NK-92 treated with Interleukin-12 subunit alpha and Interleukin-12 subunit beta, amount 100 ng/mL, for 24 hours (cell line): ENCODE results near the gene LRRC40.
"Not testable (repeated sequence)": the region's sequence is repeated elsewhere in the genome, so short reads cannot be mapped to it uniquely, and the experiment has no call there.

Source experiments
- DNase-seq: peaks from one replicate; lab custom pipeline; 2025; lab: John Stamatoyannopoulos, UW

Gene LRRC40

DNA sequence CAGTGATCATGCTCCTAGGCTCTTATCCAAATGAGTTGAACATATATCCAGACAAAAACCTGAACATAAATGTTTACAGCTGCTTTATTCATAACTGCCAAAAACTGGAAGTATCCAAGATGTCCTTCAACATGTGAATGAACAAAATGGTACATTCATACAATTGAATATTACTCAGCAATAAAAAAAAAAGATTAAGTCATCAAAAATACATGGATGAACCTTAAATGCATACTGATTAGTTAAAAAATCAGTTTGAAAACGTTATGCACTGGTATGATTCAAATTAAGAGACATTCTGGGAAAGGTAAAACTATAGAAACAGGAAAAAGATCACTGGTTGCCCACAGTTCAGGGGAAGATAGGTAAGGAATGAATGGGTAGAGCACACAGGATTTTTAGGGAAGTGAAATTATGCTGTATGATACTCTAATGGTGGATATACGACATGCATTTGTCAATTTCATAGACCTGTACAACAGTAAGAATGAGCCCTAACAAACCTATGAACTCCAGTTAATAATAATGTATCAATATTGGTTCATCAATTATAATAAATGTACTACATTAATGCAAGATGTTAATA is 3.1 kb downstream of the LRRC40 start:
- DNase-seq: no peak

DNA sequence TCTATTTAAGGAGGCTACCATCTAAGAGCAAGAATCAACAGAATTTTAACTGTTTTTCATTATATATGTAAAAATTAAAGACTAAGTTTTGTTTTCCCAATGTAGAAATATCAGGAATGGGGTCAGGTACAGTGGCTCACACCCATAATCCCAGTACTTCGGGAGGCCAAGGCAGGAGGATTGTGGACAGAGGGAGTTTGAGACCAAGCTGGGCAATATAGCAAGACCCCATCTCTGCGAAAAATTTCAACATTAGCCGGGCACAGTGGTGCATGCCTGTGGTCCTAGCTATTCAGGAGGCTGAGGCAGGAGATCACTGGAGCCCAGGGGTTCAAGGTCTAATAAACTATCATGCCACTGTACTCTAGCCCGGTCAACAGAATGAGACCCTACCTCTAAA is 5.3 kb downstream of the LRRC40 start:
- DNase-seq: no peak

DNA sequence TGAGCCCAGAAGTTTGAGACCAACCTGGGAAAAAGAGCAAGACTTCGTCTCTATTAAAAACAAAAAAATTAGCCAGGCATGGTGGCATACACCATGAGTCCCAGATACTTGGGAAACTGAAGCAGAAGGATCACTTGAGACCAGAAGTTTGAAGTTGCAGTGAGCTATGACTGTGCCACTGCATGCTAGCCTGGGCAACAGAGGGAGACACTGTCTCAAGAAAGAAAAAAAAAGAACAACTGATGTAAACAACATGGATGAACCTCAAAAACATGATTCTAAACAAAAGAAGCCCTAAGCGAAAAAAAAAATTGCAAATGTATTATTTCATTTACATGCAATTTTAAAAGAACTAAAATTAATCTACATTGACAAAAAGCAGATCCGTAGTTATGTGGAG is 9.0 kb downstream of the LRRC40 start:
- no peak for DNase-seq

DNA sequence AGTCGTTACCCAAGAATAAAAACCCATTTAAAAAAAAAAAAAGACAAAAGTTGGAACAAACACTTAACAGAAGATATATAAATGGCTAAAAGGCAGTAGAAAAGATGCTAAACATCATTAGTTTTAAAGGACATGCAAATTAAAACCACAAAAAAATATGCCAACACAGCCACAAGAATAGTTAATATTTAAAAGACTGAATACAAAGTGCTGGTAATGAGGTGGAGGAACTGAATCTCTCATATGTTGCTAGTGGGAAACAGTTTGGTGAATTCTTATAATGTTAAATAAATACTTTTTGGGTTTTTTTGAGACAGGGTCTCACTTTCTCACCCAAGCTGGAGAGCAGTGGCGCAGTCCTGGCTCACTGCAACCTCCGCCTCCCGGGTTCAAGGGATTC is 10.0 kb downstream of the LRRC40 start:
- no peak for DNase-seq

- DNase-seq: no peak
These were observed 10.8 kb downstream of the LRRC40 start for GRCh38 chr1:70194601-70195000.

DNA sequence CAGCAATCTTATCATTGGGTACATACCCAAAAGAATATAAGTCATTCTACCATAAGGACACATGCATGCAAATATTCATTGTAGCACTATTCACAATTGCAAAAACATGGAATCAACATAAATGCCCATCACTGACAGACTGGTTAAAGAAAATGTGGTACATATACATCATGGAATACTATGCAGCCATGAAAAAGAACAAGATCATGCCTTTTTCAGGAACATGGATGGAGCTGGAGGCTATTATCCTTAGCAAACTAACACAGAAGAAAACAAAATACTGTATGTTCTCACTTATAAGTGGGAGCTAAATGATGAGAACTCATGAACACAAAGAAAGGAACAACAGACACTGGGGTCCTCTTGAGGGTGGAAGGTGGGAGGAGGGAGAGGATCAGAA is 12.9 kb downstream of the LRRC40 start:
- DNase-seq: not testable (repeated sequence)

DNA sequence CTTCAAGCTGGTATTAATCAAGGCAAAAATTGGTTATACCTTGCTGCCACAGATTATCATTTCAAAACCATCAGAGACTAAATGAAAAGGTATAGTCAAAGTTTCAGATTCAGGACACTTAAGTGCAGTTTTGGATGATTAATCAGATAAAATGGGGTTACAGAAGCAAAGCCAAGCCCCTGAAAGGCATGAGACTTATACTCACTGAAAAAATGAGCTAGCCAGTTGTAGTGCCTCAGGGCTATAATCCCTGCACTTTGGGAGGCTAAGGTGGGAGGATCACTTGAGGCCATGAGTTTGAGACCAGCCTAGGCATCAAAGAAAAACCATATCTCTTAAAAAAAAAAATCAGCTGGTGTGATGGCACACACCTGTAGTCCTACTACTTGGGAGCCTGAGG is 15.2 kb downstream of the LRRC40 start:
- DNase-seq: no peak

DNA sequence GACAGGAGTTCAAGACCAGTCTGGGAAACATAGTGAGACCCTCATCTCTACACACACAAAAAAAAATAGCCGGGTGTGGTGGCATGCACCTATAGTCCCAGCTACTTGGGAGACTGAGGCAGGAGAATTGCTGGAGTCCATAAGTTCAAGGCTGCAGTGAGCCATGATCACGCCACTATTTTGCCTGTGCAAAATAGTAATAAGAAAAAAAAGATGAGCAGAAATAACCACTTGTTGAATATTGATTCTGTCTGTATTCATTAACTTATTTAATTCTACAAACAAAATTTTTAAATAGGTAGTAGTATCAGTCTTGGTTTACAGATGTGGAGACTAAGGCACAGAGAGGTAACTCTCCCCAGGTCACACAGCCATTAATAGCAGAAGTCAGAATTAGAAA is 16.9 kb downstream of the LRRC40 start:
- no peak for DNase-seq

DNA sequence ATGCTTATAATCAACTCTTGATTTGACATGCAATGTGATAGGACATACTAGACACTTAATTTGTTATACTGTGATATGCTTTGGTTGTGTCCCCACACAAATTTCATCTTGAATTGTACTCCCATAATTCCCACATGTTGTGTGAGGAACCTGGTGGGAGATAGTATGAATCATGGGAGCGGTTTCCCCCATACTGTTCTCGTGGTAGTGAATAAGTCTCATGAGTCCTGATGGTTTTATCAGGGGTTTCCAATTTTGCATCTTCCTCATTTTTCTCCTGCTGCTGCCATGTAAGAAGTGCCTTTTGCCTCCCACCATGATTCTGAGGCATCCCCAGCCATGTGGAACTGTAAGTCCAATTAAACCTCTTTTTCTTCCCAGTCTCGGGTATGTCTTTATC is 20.2 kb downstream of the LRRC40 start:
- DNase-seq: not testable (repeated sequence)

DNA sequence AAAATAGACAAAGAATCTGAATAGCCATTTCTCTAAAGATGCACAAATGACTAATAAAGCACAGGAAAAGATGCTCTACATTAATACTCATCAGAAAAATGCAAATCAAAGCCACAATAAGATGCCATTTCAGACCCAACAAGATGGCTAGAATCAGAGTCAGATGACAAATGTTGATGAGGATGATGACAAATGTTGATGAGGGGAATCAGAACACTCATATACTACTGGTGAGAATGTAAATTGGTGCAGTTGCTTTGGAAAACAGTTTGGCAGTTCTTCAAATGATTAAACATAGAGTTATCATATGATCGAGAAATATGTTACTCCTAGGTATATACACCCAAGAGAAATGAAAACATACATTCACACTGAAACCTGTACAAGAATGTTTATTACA is 33.9 kb downstream of the LRRC40 start:
- no peak for DNase-seq

- DNase-seq: no peak
These were observed 36.1 kb downstream of the LRRC40 start for GRCh38 chr1:70169018-70169839.

- DNase-seq: no peak
These were observed 37.1 kb downstream of the LRRC40 start for GRCh38 chr1:70168283-70168682.

- no peak for DNase-seq
These were observed 41.0 kb downstream of the LRRC40 start for GRCh38 chr1:70164350-70164749.

GRCh38 chr1:70156529-70157120 is 48.8 kb downstream of the LRRC40 start:
- no peak for DNase-seq

DNA sequence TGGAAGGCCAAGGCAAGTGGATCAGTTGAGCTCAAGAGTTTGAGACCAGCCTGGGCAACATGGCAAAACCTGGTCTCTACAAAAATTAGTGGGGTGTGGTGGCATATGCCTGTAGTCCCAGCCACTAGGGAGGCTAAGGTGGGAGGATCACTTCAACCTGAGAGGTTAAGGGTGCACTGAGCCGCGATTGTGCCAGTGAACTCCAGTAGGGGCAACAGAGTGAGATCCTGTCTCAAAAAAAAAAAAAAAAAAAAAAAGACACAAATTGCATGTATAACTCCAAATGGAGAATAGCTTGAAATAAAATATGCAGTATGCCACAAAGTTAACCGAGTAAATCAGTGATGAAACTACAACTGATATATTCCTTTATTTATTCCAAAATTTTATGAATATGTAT is 51.6 kb downstream of the LRRC40 start:
- DNase-seq: no peak

DNA sequence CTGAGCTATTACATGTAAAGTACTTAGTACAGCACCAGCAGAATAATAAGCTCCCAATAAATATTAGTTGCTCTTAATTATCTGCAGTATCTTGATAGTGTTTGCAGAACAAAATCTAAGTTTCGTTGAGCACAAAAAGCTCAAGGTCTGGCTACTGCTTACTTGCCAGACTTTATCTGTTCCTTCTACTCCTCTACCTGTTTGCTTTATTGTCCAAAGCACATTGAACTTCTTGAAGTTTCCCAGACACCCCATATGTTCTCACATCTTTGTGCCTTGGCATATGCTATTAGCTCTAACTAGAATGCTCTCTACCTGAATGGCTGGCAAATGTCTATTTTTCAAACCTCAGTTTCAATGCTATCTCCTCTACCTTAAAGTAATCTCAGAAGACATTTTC is 54.9 kb downstream of the LRRC40 start:
- DNase-seq: no peak

- DNase-seq: no peak
These were observed 58.9 kb downstream of the LRRC40 start for GRCh38 chr1:70146488-70146887.

GRCh38 chr1:70143048-70143659 is 62.2 kb downstream of the LRRC40 start:
- DNase-seq: no peak

DNA sequence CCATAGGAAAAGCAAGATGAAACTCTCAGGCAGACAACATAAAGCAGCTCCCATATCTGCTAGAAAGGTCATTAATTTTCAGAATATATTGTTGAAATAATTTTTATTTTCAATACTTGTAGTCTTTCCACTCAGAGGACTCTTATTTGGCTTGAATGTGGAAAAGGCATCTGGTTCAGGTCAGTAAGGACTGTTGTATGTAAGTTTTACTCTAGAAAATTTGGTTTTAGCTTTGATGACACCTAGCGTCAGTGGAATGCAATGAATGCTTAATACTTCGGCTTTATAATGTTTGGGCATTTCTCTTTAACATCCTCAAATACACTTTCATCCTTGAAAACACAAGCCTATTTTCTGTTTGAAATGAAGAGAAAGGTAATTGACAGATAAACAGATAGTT is 63.3 kb downstream of the LRRC40 start:
- no peak for DNase-seq

DNA sequence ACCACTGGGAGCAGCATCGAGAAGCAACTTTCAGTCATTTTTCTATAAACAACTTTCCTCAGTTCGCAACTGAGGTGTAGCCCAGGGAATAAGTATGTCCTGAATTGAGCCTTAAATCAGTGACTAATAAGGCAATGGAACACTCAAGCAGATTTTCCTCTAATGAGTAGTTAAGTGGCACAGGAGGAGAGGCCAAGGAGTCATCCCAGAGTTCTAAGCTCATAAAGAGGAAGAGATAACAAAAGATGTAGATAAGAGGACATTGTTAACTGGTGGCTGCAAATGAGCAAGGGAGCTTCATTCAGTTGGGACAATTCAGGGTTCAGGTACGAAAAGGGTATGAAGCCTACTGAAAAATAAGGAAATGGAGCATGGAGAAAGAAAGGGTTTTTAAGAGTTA is 64.5 kb downstream of the LRRC40 start:
- DNase-seq: no peak

DNA sequence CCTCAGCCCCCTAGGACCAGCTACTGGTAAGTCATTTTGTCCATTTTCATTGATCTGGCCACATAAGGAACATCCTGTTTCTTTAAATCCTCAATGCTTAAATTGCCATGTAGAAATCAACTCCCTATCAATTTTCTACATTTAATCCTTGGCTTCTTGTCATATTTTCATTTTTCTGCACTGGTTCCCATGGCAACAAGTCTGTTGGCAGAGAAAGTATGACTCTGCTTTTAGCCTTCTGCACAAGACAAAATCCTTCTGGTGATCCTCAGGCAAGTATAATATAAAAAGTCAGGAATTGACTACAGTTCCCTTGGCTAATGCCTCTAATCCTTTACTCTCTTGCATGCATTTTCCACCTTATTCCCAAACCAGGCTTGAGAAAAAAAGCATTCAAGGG is 65.0 kb downstream of the LRRC40 start:
- no peak for DNase-seq

DNA sequence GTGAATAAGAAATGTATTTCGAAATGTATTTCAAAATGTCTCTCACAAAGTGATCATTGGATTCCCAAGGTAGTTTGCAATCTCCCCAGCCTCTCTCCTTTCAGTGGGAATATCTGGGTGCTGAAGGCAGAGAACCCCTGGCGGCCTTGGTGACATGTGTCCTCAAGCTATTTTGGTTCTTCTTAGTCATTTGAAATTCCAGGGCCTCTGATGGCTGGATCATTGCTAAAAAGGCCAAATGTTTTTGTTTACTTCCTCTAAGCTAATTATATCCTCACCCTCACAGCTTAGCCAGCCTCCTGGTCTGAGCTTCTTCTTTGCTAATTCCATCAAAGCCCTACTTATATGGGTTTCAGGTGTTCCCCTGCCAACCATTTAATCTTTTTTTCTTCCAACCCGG is 71.2 kb downstream of the LRRC40 start:
- no peak for DNase-seq

DNA sequence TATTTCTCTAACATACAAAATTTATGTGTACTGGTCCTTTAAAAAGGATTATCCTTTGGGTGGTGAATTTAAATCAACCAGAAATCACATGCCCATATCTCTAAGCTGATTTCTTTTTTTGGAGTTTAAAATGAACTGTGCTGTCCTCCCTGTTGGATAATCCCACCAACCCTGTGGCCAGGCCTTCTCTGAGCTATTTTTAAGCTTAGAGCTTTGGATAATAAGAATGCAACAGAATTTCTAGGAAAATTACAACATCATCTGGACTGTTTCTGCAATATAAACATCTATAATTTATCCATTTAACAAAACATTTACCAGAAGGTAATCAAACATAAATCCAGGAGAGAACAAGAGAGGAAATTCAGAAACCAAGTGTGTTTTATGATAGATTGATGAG is 88.3 kb downstream of the LRRC40 start:
- DNase-seq: no peak
